ENCODE results near the gene COMMD7.

DNA sequence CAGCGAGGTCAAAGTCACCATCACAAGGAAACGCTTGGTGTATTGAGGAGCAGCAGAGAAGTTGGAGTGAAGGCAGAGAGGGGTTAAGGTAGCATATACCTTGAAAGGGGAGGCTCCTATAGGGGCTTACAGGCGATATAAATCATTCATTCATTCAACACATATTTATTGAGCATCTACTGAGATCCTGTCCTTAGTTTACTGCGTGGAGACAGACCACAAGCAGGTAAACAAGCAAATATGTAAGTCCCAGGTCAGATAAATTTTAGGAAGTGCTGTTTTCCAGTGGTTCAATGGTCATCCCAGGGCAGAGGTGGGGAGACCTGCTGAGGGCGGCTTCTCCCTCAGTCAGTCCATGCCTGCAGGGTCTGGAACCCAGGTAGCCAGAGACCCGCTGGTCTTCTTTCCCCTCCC lies 18.2 kb upstream of the COMMD7 start:
- TF ChIP-seq, protein P1, sequence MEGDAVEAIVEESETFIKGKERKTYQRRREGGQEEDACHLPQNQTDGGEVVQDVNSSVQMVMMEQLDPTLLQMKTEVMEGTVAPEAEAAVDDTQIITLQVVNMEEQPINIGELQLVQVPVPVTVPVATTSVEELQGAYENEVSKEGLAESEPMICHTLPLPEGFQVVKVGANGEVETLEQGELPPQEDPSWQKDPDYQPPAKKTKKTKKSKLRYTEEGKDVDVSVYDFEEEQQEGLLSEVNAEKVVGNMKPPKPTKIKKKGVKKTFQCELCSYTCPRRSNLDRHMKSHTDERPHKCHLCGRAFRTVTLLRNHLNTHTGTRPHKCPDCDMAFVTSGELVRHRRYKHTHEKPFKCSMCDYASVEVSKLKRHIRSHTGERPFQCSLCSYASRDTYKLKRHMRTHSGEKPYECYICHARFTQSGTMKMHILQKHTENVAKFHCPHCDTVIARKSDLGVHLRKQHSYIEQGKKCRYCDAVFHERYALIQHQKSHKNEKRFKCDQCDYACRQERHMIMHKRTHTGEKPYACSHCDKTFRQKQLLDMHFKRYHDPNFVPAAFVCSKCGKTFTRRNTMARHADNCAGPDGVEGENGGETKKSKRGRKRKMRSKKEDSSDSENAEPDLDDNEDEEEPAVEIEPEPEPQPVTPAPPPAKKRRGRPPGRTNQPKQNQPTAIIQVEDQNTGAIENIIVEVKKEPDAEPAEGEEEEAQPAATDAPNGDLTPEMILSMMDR (IDR thresholded peaks at IDR 0.05), result no peak
- no peak for TF ChIP-seq POLR2A (IDR thresholded peaks at IDR 0.05)

All from uterus (tissue), 2 donors.